ENCODE data around the gene SCP2.
"Not testable (repeated sequence)": the region's sequence is repeated elsewhere in the genome, so short reads cannot be mapped to it uniquely, and the experiment has no call there.

Gene SCP2

DNA sequence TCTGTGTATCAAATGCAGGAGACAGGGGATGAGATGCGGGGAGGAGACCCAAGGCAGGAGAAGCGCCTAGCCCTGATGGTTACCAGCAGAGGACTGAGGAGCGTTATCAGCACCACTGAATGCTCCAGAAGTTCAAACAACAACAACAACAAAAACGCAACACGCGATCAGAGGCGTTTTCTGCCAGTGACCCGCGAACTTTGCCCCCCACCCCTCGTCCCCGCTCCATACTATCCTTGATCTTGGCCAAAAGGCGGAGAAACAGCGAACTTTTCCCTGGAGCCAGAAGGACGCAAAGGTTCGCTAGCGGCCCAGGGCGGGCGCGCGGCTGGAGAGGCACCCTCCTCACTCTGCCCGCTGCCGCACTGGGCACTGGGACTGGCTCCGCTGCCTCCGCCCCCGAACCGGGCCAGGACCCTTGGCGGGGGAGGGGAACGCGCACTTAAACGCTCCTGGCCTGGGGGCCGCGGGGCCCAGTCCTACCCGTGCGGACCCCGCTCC, 6.2 kb upstream of the SCP2 start:
- Mint-ChIP-seq H3K36me3 (ENCODE audit: insufficient read depth) (peaks cover 10% of the 10 kb centered on the region), H3K4me1 (ENCODE audit: low read depth in 2 of 2) (peaks cover 16 to 34% of the 10 kb centered on the region in 2 donors), H3K27me3 (no peaks in the 10 kb centered on the region), H3K4me3 (peak overlapping the region; percentile 76 to 83), H3K27ac (peak overlapping the region; percentile 84 to 89), H3K9me3 (no peaks in the 10 kb centered on the region)
- DNase-seq (no peak), ATAC-seq (replicated peaks) (no peak)

DNA sequence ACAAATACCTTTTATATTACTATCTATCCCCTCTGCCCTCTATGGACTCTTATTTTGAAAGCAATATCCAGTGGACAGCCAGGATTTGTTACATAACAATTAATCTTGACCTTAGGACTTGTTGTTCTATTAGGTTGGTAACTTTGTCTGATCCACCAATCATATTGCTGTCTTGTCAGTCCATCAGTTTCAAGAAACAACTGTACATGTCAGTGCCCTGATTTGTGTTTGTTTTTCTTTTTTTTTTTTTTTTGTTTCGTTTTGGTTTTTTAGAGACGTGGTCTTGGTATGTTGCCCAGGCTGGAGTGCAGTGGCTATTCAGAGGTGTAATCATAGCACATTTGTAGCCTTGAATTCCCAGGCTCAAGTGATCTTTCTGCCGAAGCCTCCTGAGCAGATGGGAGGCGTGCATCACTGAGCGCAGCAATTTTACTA, 1.5 kb upstream of the SCP2 start:
- Mint-ChIP-seq H3K4me3 (peak overlapping the region in 1 of 2 donors; percentile 88), H3K36me3 (ENCODE audit: insufficient read depth) (peaks cover 5% of the 10 kb centered on the region), H3K9me3 (no peaks in the 10 kb centered on the region), H3K4me1 (ENCODE audit: low read depth in 2 of 2) (peaks cover 13 to 30% of the 10 kb centered on the region in 2 donors), H3K27ac (peak overlapping the region in 1 of 2 donors; percentile 38), H3K27me3 (no peaks in the 10 kb centered on the region)
- DNase-seq (no peak), ATAC-seq (replicated peaks) (no peak)

DNA sequence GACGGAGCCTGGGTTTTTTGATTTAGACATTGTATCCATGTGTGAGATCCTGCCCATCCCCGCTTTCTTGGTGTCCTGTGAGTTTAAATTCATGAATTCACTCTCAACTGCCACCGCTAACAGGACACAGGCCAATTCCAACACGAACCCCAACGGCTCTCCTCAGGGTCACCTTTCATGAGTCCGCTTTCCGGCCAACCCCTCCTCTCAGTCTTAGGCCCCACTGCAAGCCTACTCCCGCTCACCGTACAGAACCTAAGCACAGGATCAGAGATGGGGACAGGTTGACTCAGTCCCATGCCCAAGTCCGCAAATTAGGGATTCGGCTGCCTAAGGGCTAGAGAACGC, 238 bp upstream of the SCP2 start:
- Mint-ChIP-seq H3K27ac (peak overlapping the region; percentile 46 to 88), H3K9me3 (no peaks in the 10 kb centered on the region), H3K4me1 (ENCODE audit: low read depth in 2 of 2) (peaks cover 11 to 22% of the 10 kb centered on the region in 2 donors), H3K27me3 (no peaks in the 10 kb centered on the region), H3K36me3 (ENCODE audit: insufficient read depth) (peaks cover 2% of the 10 kb centered on the region), H3K4me3 (peak overlapping the region; percentile 79 to 88)
- no peak for ATAC-seq (replicated peaks)
- DNase-seq: no peak

- no peaks in the 10 kb centered on the region for H3K9me3 Mint-ChIP-seq
- H3K4me3 Mint-ChIP-seq: peak overlapping the region; percentile 79 to 88
- DNase-seq (no peak), ATAC-seq (replicated peaks) (no peak)
- no peaks in the 10 kb centered on the region for H3K27me3 Mint-ChIP-seq
- peaks cover 11 to 22% of the 10 kb centered on the region in 2 donors for H3K4me1 Mint-ChIP-seq (ENCODE audit: low read depth in 2 of 2)
- H3K27ac Mint-ChIP-seq: peak overlapping the region; percentile 46 to 88
- H3K36me3 Mint-ChIP-seq (ENCODE audit: insufficient read depth): peaks cover 2% of the 10 kb centered on the region
Observed at GRCh38 chr1:52928015-52928404, 934 bp downstream of the SCP2 start.

DNA sequence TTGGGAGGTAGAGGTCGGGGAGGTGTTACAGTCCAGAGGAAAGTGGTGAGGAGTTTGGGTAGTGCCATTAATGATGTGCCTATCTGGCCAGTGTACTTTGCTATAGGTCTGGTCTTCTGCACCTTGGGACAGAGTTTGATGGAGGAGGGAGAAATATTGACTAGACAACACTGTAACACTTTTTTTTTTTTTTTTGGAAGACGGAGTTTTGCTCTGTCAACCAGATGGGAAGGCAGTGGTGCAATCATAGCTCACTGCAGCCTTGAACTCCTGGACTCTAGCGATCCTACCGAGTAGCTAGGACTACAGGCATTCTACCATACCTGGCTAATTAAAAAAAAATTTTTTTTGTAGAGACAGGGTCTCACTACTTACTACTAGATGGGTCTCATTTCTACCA, 1.9 kb downstream of the SCP2 start:
- Mint-ChIP-seq H3K4me3 (no peak overlapping the region), H3K4me1 (ENCODE audit: low read depth in 2 of 2) (peaks cover 11 to 22% of the 10 kb centered on the region in 2 donors), H3K9me3 (no peaks in the 10 kb centered on the region), H3K27me3 (no peaks in the 10 kb centered on the region), H3K36me3 (ENCODE audit: insufficient read depth) (peaks cover 2% of the 10 kb centered on the region), H3K27ac (no peak overlapping the region)
- DNase-seq (no peak), ATAC-seq (replicated peaks) (no peak)

GRCh38 chr1:52937433-52938182, 10.5 kb downstream of the SCP2 start:
- Mint-ChIP-seq H3K4me1 (ENCODE audit: low read depth in 2 of 2) (peaks cover 6 to 21% of the 10 kb centered on the region in 2 donors), H3K27me3 (no peaks in the 10 kb centered on the region), H3K4me3 (no peak overlapping the region), H3K36me3 (ENCODE audit: insufficient read depth) (no peaks in the 10 kb centered on the region), H3K9me3 (no peaks in the 10 kb centered on the region), H3K27ac (peak overlapping the region in 1 of 2 donors; percentile 38)
- DNase-seq (no peak), ATAC-seq (replicated peaks) (no peak)

DNA sequence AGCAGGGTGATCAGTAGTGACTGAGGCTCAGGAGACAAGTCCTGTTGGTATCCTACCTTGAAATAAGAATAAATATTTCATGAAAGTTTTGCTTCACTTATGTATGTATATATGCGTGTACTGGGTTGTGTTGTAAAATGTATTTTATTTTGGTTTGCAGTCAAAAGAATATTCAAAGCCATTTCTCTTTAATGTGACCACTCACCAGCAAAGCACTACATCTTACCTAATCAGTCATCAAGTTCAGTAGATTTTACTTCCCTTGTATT, 11.0 kb downstream of the SCP2 start:
- ATAC-seq (replicated peaks) (no peak), DNase-seq (no peak)
- Mint-ChIP-seq H3K9me3 (no peaks in the 10 kb centered on the region), H3K27ac (no peak overlapping the region), H3K36me3 (ENCODE audit: insufficient read depth) (no peaks in the 10 kb centered on the region), H3K4me3 (no peak overlapping the region), H3K4me1 (ENCODE audit: low read depth in 2 of 2) (peaks cover 6 to 21% of the 10 kb centered on the region in 2 donors), H3K27me3 (no peaks in the 10 kb centered on the region)

DNA sequence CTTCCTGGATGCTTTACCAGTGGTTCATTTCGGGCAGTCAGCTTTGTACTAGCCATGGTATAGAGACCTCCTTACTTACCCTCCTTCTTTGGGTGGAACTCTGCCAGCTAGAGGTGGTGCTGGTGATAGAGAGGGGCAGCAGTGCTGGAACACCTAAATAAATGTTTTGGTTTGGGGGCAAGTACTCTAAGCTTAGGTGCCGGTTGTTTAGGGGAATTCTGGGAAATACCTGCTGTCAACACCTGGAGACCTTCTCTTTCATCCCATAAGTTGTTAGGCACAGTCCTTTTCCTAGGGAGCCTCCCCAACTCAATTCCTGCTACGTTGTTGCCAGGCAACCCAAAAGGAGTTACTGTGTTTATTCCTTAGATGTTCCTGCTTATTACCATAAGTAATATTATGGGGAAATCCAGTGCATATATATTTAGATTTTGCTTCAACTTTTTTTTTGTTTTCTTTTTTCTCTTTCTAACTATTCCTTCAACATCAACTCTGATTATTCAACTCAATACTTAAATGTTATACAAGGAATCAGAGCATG, 16.9 kb downstream of the SCP2 start:
- Mint-ChIP-seq H3K9me3 (no peaks in the 10 kb centered on the region), H3K4me1 (ENCODE audit: low read depth in 2 of 2) (peaks cover 0 to 6% of the 10 kb centered on the region in 2 donors), H3K27me3 (no peaks in the 10 kb centered on the region), H3K4me3 (no peak overlapping the region), H3K36me3 (ENCODE audit: insufficient read depth) (no peaks in the 10 kb centered on the region), H3K27ac (peak overlapping the region in 1 of 2 donors; percentile 1)
- DNase-seq (no peak), ATAC-seq (replicated peaks) (no peak)

DNA sequence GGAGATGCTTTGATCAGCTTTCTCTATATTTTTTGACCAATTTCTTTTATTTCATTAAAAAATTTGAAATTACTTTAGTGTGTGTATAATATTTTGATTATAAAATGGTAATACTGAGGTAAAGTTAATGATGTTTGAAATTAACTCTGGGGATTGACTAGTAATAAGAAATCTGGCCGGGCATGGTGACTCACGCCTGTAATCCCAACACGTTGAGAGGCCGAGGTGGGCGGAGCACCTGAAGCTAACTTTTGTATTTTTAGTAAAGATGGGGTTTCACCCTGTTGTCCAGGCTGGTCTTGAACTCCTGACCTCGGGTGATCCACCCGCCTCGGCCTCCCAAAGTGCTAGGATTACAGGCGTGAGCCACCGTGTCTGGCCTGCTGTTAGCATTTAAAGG, 17.5 kb downstream of the SCP2 start:
- ATAC-seq (replicated peaks): no peak

DNA sequence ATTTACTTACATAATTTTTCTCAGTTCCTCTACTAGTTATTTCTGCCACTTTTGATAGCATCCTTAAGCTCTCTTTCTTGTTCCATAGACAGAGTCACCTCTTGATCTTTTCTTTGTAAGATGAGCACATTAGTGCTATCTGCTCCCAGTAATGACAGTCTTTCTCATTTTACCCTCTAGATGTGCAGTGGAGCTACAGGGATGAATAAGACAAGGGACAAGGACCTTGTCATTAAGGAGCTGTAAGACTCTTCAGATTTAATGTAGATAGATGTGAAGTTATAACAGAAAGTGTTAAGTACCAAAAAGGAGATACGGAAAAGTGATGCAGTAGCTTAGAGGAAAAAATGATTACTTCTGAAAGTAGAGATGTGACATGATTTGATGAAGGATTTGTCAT, 20.4 kb downstream of the SCP2 start:
- no peak for DNase-seq
- H3K27me3 Mint-ChIP-seq: no peaks in the 10 kb centered on the region
- no peak overlapping the region for H3K4me3 Mint-ChIP-seq
- no peak overlapping the region for H3K27ac Mint-ChIP-seq
- H3K36me3 Mint-ChIP-seq (ENCODE audit: insufficient read depth): no peaks in the 10 kb centered on the region
- no peaks in the 10 kb centered on the region for H3K9me3 Mint-ChIP-seq
- H3K4me1 Mint-ChIP-seq (ENCODE audit: low read depth in 2 of 2): peaks cover 0 to 3% of the 10 kb centered on the region in 2 donors
- ATAC-seq (replicated peaks): no peak

More for the DNA sequence above, 17.5 kb downstream of the SCP2 start:
- peaks cover 0 to 3% of the 10 kb centered on the region in 2 donors for H3K4me1 Mint-ChIP-seq (ENCODE audit: low read depth in 2 of 2)
- DNase-seq: no peak
- no peaks in the 10 kb centered on the region for H3K36me3 Mint-ChIP-seq (ENCODE audit: insufficient read depth)
- no peaks in the 10 kb centered on the region for H3K9me3 Mint-ChIP-seq
- no peak overlapping the region for H3K27ac Mint-ChIP-seq
- no peaks in the 10 kb centered on the region for H3K27me3 Mint-ChIP-seq
- no peak overlapping the region for H3K4me3 Mint-ChIP-seq

DNA sequence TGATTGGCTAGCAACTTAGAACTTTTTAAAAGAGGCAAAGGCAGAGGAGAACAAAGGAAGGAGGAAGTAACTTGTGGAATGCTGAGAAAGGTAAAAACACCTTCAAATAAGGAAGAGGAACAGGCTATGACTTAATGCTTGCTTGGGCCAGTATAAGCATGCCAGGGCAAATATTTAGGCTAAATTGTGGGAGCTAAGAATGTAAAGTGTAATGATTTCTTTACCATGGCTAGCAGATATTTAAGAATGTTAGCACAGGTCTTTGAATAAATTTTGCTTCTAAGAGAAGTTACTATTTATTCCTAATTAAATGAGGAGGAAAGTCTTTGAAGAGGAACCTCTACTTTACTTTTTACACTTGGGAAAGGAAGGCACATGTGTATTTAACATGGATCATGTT, 22.5 kb downstream of the SCP2 start:
- H3K27me3 Mint-ChIP-seq; H3K36me3 Mint-ChIP-seq (ENCODE audit: insufficient read depth); H3K4me3 Mint-ChIP-seq; H3K4me1 Mint-ChIP-seq (ENCODE audit: low read depth in 2 of 2); H3K27ac Mint-ChIP-seq; DNase-seq; ATAC-seq (replicated peaks); H3K9me3 Mint-ChIP-seq: not testable (repeated sequence)

- no peaks in the 10 kb centered on the region for H3K36me3 Mint-ChIP-seq (ENCODE audit: insufficient read depth)
- H3K4me1 Mint-ChIP-seq (ENCODE audit: low read depth in 2 of 2): peaks cover 0 to 3% of the 10 kb centered on the region in 2 donors
- no peaks in the 10 kb centered on the region for H3K9me3 Mint-ChIP-seq
- no peak overlapping the region for H3K4me3 Mint-ChIP-seq
- no peaks in the 10 kb centered on the region for H3K27me3 Mint-ChIP-seq
- ATAC-seq (replicated peaks) (no peak), DNase-seq (no peak)
- no peak overlapping the region for H3K27ac Mint-ChIP-seq
Observed at GRCh38 chr1:52952112-52952511, 25.0 kb downstream of the SCP2 start.

DNA sequence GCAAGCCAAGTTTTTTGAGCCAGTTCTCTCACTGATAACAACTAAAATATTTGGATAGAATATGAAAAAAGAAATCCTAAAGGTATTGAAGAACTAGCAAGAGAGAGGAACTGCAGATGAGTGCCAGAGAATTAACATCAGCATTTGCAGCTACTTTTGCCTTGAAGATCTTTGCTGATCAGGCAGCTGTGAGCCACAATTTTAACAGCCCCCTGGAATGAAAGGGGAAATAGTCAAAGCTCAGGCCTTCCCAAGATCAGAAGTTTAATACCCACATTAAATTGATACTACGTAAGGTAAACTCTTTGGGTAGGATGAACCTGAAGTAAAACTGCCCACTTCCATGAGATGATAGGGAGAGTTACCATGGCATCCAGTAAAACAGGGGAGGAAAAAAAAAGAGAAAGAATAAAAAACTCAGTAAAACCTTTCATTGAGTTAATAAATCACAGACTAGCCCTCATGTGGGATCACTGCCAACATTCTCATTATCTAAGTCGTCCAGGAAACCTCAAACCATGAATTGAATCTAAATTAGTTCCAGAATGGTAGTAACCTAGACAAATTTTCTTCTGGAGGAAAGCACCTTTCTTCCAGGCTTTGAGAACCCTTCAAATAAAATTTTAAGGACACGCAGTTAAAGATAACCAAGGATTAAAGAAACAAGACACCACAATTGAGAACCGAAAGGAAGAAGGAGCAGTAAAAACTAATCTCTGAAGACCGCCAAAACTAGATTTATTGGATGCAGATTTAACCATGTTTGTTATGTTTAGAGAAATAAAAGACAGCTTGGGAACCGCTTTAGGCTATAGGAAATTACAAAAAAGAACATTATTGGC, 28.3 kb downstream of the SCP2 start:
- no peaks in the 10 kb centered on the region for H3K4me1 Mint-ChIP-seq (ENCODE audit: low read depth in 2 of 2)
- ATAC-seq (replicated peaks): no peak
- H3K27me3 Mint-ChIP-seq: no peaks in the 10 kb centered on the region

GRCh38 chr1:52963101-52963500, 36.0 kb downstream of the SCP2 start:
- ATAC-seq (replicated peaks) (no peak), DNase-seq (no peak)
- Mint-ChIP-seq H3K4me1 (ENCODE audit: low read depth in 2 of 2) (no peaks in the 10 kb centered on the region), H3K9me3 (no peaks in the 10 kb centered on the region), H3K36me3 (ENCODE audit: insufficient read depth) (peaks cover 6% of the 10 kb centered on the region), H3K27ac (no peak overlapping the region), H3K4me3 (no peak overlapping the region), H3K27me3 (no peaks in the 10 kb centered on the region)

More for the DNA sequence above, 28.3 kb downstream of the SCP2 start:
- DNase-seq: no peak
- Mint-ChIP-seq H3K4me3 (no peak overlapping the region), H3K36me3 (ENCODE audit: insufficient read depth) (peaks cover 5% of the 10 kb centered on the region), H3K27ac (no peak overlapping the region), H3K9me3 (no peaks in the 10 kb centered on the region)
